NB4 (cell line): ENCODE results near the gene GPR4.

Experiments used
- DNase-seq: peaks from one replicate; pipeline ENCODE4 v3.0.0; 2010; ENCODE audit warnings: low read depth
- H3K4me3 ChIP-seq: one replicate; pipeline ENCODE4 v1.5.1; 2011; ENCODE audit warnings: mild to moderate bottlenecking, low read depth, low read length, moderate library complexity
- MYC ChIP-seq: IDR thresholded peaks from 2 replicates; pipeline ENCODE4 v1.6.1; 2011; ENCODE audit warnings: low read depth, low read length
- POLR2A ChIP-seq: IDR thresholded peaks from 2 replicates; pipeline ENCODE4 v1.6.1; 2011; ENCODE audit warnings: mild to moderate bottlenecking; ENCODE audit not compliant: insufficient read length; ENCODE audit errors: extremely low read depth
- TF ChIP-seq, protein P1 (sequence below): IDR thresholded peaks from one replicate; pipeline ENCODE4 v1.5.1; 2012; ENCODE audit warnings: low read depth, low read length
- TF ChIP-seq, protein P2 (sequence below): IDR thresholded peaks from 2 replicates; pipeline ENCODE4 v1.6.1; 2011; ENCODE audit warnings: low read depth, low read length

Gene GPR4

DNA sequence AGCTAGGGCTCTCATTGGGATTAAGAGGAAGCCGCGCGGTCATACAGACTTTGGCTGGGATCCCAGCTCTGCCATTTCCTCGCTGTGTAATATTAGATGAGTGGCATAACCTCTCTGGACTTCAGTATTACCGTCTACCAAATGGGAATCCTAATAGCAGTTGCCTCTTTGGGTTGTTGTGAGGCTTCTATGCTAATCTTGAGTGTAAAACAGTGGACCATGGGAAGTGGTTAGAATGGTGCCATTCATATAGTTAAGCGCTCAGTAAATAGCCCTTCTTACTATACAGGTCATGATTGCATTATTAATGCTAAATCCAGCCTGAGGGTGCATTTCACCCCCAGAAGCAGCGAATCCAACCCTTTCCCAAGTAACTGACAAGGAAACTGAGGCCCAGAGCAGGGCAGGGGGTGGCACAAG lies 16.8 kb downstream of the GPR4 start:
- DNase-seq, result no peak
- H3K4me3 ChIP-seq, result peak overlapping the region; percentile 51

DNA sequence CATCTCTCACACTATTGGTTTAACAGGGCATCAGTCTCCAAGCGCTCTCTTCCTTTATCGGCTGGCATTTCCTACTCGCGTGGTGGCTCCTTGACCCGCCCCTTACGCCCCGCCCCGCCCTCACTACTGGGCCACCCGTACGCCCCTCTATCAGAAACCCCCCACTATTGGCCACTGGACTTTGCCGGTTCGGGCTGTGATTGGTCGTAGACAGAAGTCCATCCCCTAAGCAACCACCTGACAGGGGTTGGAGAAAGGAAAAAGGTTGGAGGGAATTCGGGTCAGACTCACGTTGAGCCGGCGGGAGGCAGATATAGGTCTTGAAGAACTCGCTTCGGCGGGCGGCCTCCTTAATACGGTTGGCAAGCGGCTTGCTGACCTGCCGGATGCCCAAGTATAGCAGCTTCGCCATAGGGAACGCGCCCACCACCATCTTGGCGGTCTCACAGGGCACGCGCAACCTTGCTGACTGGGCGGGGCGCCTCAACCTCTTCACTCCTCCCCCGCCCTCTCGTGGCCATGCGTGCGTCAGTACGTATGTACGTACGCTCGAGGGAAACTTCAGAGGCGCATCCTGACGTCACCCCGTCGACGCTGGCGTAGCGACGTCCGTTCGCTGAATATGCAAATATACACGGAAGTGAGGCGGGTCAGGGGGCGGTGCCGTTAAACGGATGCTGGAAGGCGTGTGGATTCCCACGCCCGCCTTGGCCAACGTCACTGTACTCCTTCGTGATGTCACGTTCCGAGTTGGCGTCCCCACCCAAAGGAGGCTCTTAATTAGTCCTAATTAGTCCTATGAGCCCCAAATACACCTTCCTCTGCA lies 17.5 kb downstream of the GPR4 start, which contains the start of gene OPA3:
Gene OPA3 (minus strand): TSS at position 471 of the 826 bp plus-strand sequence. CDS start 38 bp downstream, at position 433.
- H3K4me3 ChIP-seq, result peak within 1 kb of the TSS; percentile 86
- TF ChIP-seq, protein P1, sequence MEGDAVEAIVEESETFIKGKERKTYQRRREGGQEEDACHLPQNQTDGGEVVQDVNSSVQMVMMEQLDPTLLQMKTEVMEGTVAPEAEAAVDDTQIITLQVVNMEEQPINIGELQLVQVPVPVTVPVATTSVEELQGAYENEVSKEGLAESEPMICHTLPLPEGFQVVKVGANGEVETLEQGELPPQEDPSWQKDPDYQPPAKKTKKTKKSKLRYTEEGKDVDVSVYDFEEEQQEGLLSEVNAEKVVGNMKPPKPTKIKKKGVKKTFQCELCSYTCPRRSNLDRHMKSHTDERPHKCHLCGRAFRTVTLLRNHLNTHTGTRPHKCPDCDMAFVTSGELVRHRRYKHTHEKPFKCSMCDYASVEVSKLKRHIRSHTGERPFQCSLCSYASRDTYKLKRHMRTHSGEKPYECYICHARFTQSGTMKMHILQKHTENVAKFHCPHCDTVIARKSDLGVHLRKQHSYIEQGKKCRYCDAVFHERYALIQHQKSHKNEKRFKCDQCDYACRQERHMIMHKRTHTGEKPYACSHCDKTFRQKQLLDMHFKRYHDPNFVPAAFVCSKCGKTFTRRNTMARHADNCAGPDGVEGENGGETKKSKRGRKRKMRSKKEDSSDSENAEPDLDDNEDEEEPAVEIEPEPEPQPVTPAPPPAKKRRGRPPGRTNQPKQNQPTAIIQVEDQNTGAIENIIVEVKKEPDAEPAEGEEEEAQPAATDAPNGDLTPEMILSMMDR, result no peak
- TF ChIP-seq POLR2A, result peak; percentile 15
- peak; percentile 98 for DNase-seq

More for the DNA sequence above, 16.8 kb downstream of the GPR4 start:
- TF ChIP-seq POLR2A (no peak), MYC (no peak)
- TF ChIP-seq, protein P1, result no peak
- TF ChIP-seq, protein P2, sequence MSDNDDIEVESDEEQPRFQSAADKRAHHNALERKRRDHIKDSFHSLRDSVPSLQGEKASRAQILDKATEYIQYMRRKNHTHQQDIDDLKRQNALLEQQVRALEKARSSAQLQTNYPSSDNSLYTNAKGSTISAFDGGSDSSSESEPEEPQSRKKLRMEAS, result no peak

GRCh38 chr19:45581576-45581975 lies 20.4 kb downstream of the GPR4 start:
- DNase-seq, result no peak
- TF ChIP-seq MYC (no peak), POLR2A (no peak)
- TF ChIP-seq, protein P2, result no peak
- TF ChIP-seq, protein P1, result no peak
- no peak overlapping the region for H3K4me3 ChIP-seq

DNA sequence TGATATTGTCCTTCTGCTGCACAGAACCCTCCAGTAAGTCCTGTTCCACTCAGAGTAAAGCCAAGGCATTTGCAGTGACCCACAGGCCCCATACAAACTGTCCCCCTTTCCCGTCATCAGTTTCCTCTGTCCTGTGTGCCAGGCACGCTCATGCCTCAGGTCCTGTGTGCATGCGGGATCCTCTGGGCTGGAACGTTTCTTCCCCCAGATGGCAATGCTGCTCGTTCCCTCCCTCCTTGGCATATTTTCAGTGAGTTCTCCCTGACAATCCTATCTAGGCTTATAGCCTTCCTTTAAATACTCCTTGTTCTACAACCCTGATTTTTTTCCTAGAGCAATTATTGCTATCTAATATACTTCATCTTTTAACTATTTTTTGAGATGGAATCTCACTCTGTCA lies 23.2 kb downstream of the GPR4 start:
- TF ChIP-seq MYC (no peak), POLR2A (no peak)
- TF ChIP-seq, protein P2, result no peak
- TF ChIP-seq, protein P1, result no peak
- DNase-seq, result no peak
- H3K4me3 ChIP-seq, result no peak overlapping the region

- DNase-seq, result no peak
- H3K4me3 ChIP-seq, result no peak overlapping the region
- TF ChIP-seq MYC (no peak), POLR2A (no peak)
- TF ChIP-seq, protein P2, result no peak
- TF ChIP-seq, protein P1, result no peak
Measured at GRCh38 chr19:45577111-45577905, 24.7 kb downstream of the GPR4 start.
